AG09309 (cell line): ENCODE data around the gene TRAP1.

Experiments used
- DNase-seq: peaks from one replicate; pipeline ENCODE4 v3.0.0-alpha.2; 2010; ENCODE audit warnings: low read depth
- H3K4me3 ChIP-seq: 2 replicates; pipeline ENCODE4 v1.5.1; 2011; ENCODE audit warnings: mild to moderate bottlenecking, low read depth, low read length, moderate library complexity; ENCODE audit not compliant: control insufficient read depth
- CTCF ChIP-seq: IDR thresholded peaks from 2 replicates; pipeline ENCODE4 v1.5.1; 2011; ENCODE audit warnings: mild to moderate bottlenecking, low read depth, low read length, inconsistent platforms; ENCODE audit not compliant: insufficient read depth, control insufficient read depth; ENCODE audit errors: missing control alignments

Gene TRAP1

DNA sequence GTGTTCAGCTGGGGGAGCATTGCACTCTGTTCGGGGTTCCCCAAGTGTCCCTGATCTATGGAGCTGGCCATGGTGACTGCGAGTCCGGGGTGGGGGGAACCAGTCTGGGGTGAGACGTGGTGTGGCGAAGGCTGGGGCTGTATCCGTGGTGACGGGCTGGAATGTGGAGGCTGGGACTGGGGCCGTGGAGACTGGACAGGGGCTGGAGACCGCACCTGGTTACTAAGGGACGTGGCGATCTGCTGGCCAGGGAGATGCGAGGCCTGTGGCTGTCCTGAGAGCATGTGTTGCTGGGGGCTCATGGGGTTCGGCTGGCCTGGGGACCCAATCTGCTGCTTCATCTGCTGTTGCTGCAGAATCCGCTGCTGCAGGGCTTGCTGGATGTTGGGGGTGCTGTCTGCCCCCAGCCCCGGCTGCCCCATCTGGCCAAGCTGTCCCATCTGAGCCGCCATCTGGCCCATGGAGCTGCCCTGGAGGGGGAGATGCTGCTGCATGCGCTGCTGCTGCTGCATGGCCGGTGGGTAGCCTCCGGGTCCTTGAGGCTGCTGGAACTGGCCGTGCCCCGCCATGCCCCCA, 10.6 kb upstream of the TRAP1 start:
- DNase-seq = no peak
- no peak for TF ChIP-seq CTCF
- H3K4me3 ChIP-seq = no peak overlapping the region

DNA sequence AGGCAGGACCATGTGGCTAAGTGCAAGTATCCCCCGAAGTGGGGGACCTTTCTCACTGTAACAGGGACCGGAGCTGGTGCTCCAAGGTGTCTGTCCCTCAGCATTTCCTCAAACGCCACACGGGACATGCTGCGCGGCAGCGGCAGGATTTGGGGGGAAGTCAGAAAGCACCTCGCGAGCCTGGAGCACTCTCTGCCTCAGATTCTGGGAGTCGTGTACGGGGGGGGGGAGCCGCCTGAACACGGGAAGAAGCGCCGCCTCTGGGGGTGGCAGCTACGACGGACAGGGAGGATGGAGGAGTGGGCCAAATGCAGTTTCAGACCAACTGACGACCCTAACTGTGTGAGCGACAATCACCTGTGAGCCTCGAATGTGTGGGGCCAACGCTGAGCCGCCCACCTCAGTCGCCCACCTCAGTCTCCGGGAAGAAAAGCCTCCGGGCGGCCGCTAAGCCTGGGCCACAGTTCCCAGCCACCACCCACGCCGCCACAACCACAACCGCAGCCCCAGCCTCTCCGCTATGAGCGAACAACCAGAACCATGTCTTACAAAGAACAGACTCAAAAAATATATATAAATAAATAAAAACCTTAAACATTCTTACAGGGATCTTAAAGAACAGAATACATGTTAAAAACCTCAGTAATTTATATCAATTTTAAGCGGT, 8.8 kb upstream of the TRAP1 start:
- no peak for TF ChIP-seq CTCF

GRCh38 chr16:3725276-3725675, 8.0 kb upstream of the TRAP1 start:
- TF ChIP-seq CTCF = no peak
- no peak for DNase-seq
- H3K4me3 ChIP-seq = no peak overlapping the region

More for the DNA sequence above, 8.8 kb upstream of the TRAP1 start:
- no peak overlapping the region for H3K4me3 ChIP-seq
- no peak for DNase-seq

GRCh38 chr16:3722508-3722907, 5.2 kb upstream of the TRAP1 start:
- H3K4me3 ChIP-seq = no peak overlapping the region
- no peak for DNase-seq
- no peak for TF ChIP-seq CTCF

GRCh38 chr16:3720418-3720817, 3.1 kb upstream of the TRAP1 start:
- no peak overlapping the region for H3K4me3 ChIP-seq
- no peak for DNase-seq
- TF ChIP-seq CTCF = no peak

- H3K4me3 ChIP-seq = no peak overlapping the region
- no peak for DNase-seq
- no peak for TF ChIP-seq CTCF
These were observed 1.3 kb upstream of the TRAP1 start for GRCh38 chr16:3718628-3719027.
